Muscle of leg (tissue), 11 donors: Measurements from ENCODE around the gene DPM3. TPM values are rescaled to one million over a fixed set of nuclear protein-coding genes. Genes with fewer than 3 reads are reported as not detected.

ENCODE experiments used
- DNase-seq: peaks from one replicate; pipeline ENCODE4 v3.0.0; 2013
- H3K27ac ChIP-seq: one replicate; pipeline ENCODE4 v1.5.1; 2013; ENCODE audit warnings: mild to moderate bottlenecking, low read length, control low read depth
- H3K27me3 ChIP-seq: one replicate; pipeline ENCODE4 v1.6.1; 2013; ENCODE audit warnings: low read length; ENCODE audit not compliant: control insufficient read depth, insufficient read depth
- H3K36me3 ChIP-seq: one replicate; pipeline ENCODE4 v1.6.1; 2013; ENCODE audit warnings: low read length; ENCODE audit not compliant: control insufficient read depth, insufficient read depth
- H3K4me1 ChIP-seq: one replicate; pipeline ENCODE4 v1.6.1; 2013; ENCODE audit warnings: low read length; ENCODE audit not compliant: control insufficient read depth, insufficient read depth
- H3K4me3 ChIP-seq: one replicate; pipeline ENCODE4 v1.5.1; 2013; ENCODE audit warnings: low read length, control low read depth
- H3K9me3 ChIP-seq: replicated peaks from 2 replicates; pipeline ENCODE4 v1.6.1; 2013; ENCODE audit warnings: low read depth, low read length; ENCODE audit not compliant: control insufficient read depth
- WGBS: methylation state at CpG from one replicate; pipeline ENCODE4 v1.1.5; 2013; ENCODE audit warnings: missing lambda C conversion rate; ENCODE audit not compliant: insufficient coverage; 5-methylcytosine and 5-hydroxymethylcytosine counted together
- polyA plus RNA-seq, 8 donors: library from polyadenylated mRNA; unstranded; fragments of 120-200 nt; gene quantifications; one replicate each; pipeline versions ENCODE4 v1.2.1 to v1.2.3, GENCODE V29; 2013; ENCODE audit warnings: inconsistent platforms in 1 of 8, low replicate concordance in 1 of 8; ENCODE audit not compliant: insufficient read length in 8 of 8, insufficient read depth in 1 of 8
- total RNA-seq: library from RNA; stranded (reverse); fragments of 120-200 nt; gene quantifications from one replicate; pipeline ENCODE4 v1.2.4, GENCODE V29; 2013

Gene DPM3
- total and polyA plus RNA-seq, 9 donors, result 20.1 to 27.9 (median 23.5) TPM

GRCh38 chr1:155134880-155135414, 5.4 kb downstream of the DPM3 start:
- Histone ChIP-seq H3K4me1 (peaks cover 36% of the 10 kb centered on the region), H3K9me3 (no peaks in the 10 kb centered on the region), H3K27me3 (peaks cover 6% of the 10 kb centered on the region), H3K4me3 (peak overlapping the region; percentile 97), H3K36me3 (peaks cover 27% of the 10 kb centered on the region), H3K27ac (peak overlapping the region; percentile 100)
- WGBS, result 2% methylated on average over 10 of the region's 18 CpGs
- peak; percentile 96 for DNase-seq

- H3K4me1 ChIP-seq, result peaks cover 38% of the 10 kb centered on the region
- WGBS, result 62% methylated on average over 1 of the region's 1 CpG
- peaks cover 12% of the 10 kb centered on the region for H3K27me3 ChIP-seq
- peaks cover 27% of the 10 kb centered on the region for H3K36me3 ChIP-seq
- H3K9me3 ChIP-seq, result no peaks in the 10 kb centered on the region
- H3K4me3 ChIP-seq, result peak overlapping the region; percentile 97
- no peak for DNase-seq
- H3K27ac ChIP-seq, result peak overlapping the region; percentile 100
Observed at GRCh38 chr1:155134322-155134721, 6.0 kb downstream of the DPM3 start.

- H3K4me3 ChIP-seq, result no peak overlapping the region
- peaks cover 17% of the 10 kb centered on the region for H3K27me3 ChIP-seq
- H3K36me3 ChIP-seq, result peaks cover 27% of the 10 kb centered on the region
- H3K4me1 ChIP-seq, result peaks cover 40% of the 10 kb centered on the region
- H3K27ac ChIP-seq, result no peak overlapping the region
- DNase-seq, result no peak
- WGBS, result 91% methylated on average over 5 of the region's 7 CpGs
- H3K9me3 ChIP-seq, result no peaks in the 10 kb centered on the region
Observed at GRCh38 chr1:155133799-155134281, 6.5 kb downstream of the DPM3 start.

- Histone ChIP-seq H3K4me1 (peaks cover 54% of the 10 kb centered on the region), H3K9me3 (no peaks in the 10 kb centered on the region), H3K36me3 (peaks cover 17% of the 10 kb centered on the region), H3K27ac (no peak overlapping the region), H3K27me3 (peaks cover 36% of the 10 kb centered on the region), H3K4me3 (no peak overlapping the region)
- 50% methylated on average over 1 of the region's 2 CpGs for WGBS
- no peak for DNase-seq
Observed at GRCh38 chr1:155131856-155132255, 8.5 kb downstream of the DPM3 start.

- H3K4me3 ChIP-seq, result no peak overlapping the region
- H3K4me1 ChIP-seq, result peaks cover 56% of the 10 kb centered on the region
- WGBS, result 81% methylated on average over 5 of the region's 8 CpGs
- H3K27ac ChIP-seq, result no peak overlapping the region
- DNase-seq, result no peak
- H3K36me3 ChIP-seq, result peaks cover 17% of the 10 kb centered on the region
- peaks cover 41% of the 10 kb centered on the region for H3K27me3 ChIP-seq
- H3K9me3 ChIP-seq, result no peaks in the 10 kb centered on the region
Observed at GRCh38 chr1:155131285-155131684, 9.0 kb downstream of the DPM3 start.

GRCh38 chr1:155130272-155131006, 9.9 kb downstream of the DPM3 start:
- 9% methylated on average over 4 of the region's 6 CpGs for WGBS
- peaks cover 50% of the 10 kb centered on the region for H3K27me3 ChIP-seq
- H3K9me3 ChIP-seq, result no peaks in the 10 kb centered on the region
- peak overlapping the region; percentile 50 for H3K4me3 ChIP-seq
- peaks cover 17% of the 10 kb centered on the region for H3K36me3 ChIP-seq
- H3K4me1 ChIP-seq, result peaks cover 59% of the 10 kb centered on the region
- DNase-seq, result no peak
- H3K27ac ChIP-seq, result peak overlapping the region; percentile 17

- 7% methylated on average over 3 of the region's 14 CpGs for WGBS
- peaks cover 43% of the 10 kb centered on the region for H3K4me1 ChIP-seq
- no peaks in the 10 kb centered on the region for H3K9me3 ChIP-seq
- H3K27ac ChIP-seq, result peak overlapping the region; percentile 25
- peak overlapping the region; percentile 50 for H3K4me3 ChIP-seq
- H3K36me3 ChIP-seq, result peaks cover 16% of the 10 kb centered on the region
- DNase-seq, result peak; percentile 43
- H3K27me3 ChIP-seq, result peaks cover 62% of the 10 kb centered on the region
Observed at GRCh38 chr1:155128755-155129473, 11.4 kb downstream of the DPM3 start.

- Histone ChIP-seq H3K27me3 (peaks cover 62% of the 10 kb centered on the region), H3K4me1 (peaks cover 42% of the 10 kb centered on the region), H3K4me3 (peak overlapping the region; percentile 50), H3K9me3 (no peaks in the 10 kb centered on the region), H3K36me3 (peaks cover 9% of the 10 kb centered on the region), H3K27ac (peak overlapping the region; percentile 47)
- no peak for DNase-seq
- WGBS, result 4% methylated on average over 12 of the region's 17 CpGs
Observed at GRCh38 chr1:155127967-155128754, 12.2 kb downstream of the DPM3 start.

GRCh38 chr1:155127105-155127966, 13.0 kb downstream of the DPM3 start, which contains the start of gene EFNA1:
Gene EFNA1 (plus strand): TSS chr1:155127876. CDS start chr1:155127978, 102 bp downstream.
- WGBS, result 0% methylated on average over 44 of the region's 76 CpGs
- H3K27ac ChIP-seq, result peak within 1 kb of the TSS; percentile 59
- peak; percentile 66 for DNase-seq
- H3K4me1 ChIP-seq, result peaks cover 42% of the 10 kb centered on the region
- peaks cover 7% of the 10 kb centered on the region for H3K36me3 ChIP-seq
- no peaks in the 10 kb centered on the region for H3K9me3 ChIP-seq
- peaks cover 62% of the 10 kb centered on the region for H3K27me3 ChIP-seq
- peak within 1 kb of the TSS; percentile 50 for H3K4me3 ChIP-seq
